Neutrophil (primary cell): ENCODE results near the gene CSRNP3.

ENCODE experiments used
- H3K27ac ChIP-seq: fragments of 200-600 bp; sonication (generic); 2 replicates; pipeline ENCODE4 v1.5.1; 2016; ENCODE audit warnings: mild to moderate bottlenecking, moderate library complexity
- H3K27me3 ChIP-seq: fragments of 200-600 bp; sonication (generic); 2 replicates; pipeline ENCODE4 v1.6.0; 2016; ENCODE audit warnings: mild to moderate bottlenecking
- H3K36me3 ChIP-seq: fragments of 200-600 bp; sonication (generic); 2 replicates; pipeline ENCODE4 v1.5.1; 2017
- H3K4me1 ChIP-seq, 2 experiments: fragments of 200-600 bp in 1 of 2; sonication (generic) in 1 of 2; 1 replicate in 1 of 2; 2 replicates in 1 of 2; pipeline versions ENCODE4 v1.5.1 to v1.6.1; 2013 to 2016; ENCODE audit warnings: low read depth in 1 of 2, low read length in 1 of 2, mild to moderate bottlenecking in 1 of 2, moderate library complexity in 1 of 2; ENCODE audit not compliant: control insufficient read depth in 1 of 2, insufficient read depth in 1 of 2
- H3K4me3 ChIP-seq, 2 experiments: fragments of 200-600 bp in 1 of 2; sonication (generic) in 1 of 2; 1 replicate in 1 of 2; 2 replicates in 1 of 2; pipeline ENCODE4 v1.5.1; 2013 to 2016; ENCODE audit warnings: low read depth in 1 of 2, low read length in 1 of 2, mild to moderate bottlenecking in 1 of 2, moderate library complexity in 1 of 2
- H3K9me3 ChIP-seq: fragments of 200-600 bp; sonication (generic); 2 replicates; pipeline ENCODE4 v1.5.1; 2016
- CTCF ChIP-seq: fragments of 200-600 bp; sonication (generic); IDR thresholded peaks from 2 replicates; pipeline ENCODE4 v1.5.1; 2016; ENCODE audit warnings: antibody characterized with exemption

CSRNP3 gene

GRCh38 chr2:165639504-165639903 lies 170.0 kb downstream of the CSRNP3 start:
- H3K9me3 ChIP-seq = no peaks in the 10 kb centered on the region
- no peak overlapping the region for H3K27ac ChIP-seq
- no peaks in the 10 kb centered on the region for H3K4me1 ChIP-seq
- H3K4me3 ChIP-seq = no peak overlapping the region
- H3K27me3 ChIP-seq = no peaks in the 10 kb centered on the region
- no peak for TF ChIP-seq CTCF
- no peaks in the 10 kb centered on the region for H3K36me3 ChIP-seq

GRCh38 chr2:165640247-165640929 lies 170.9 kb downstream of the CSRNP3 start:
- TF ChIP-seq CTCF = no peak
- Histone ChIP-seq H3K27me3 (no peaks in the 10 kb centered on the region), H3K9me3 (no peaks in the 10 kb centered on the region), H3K36me3 (no peaks in the 10 kb centered on the region), H3K4me1 (no peaks in the 10 kb centered on the region), H3K27ac (no peak overlapping the region), H3K4me3 (no peak overlapping the region)

- Histone ChIP-seq H3K4me3 (no peak overlapping the region), H3K4me1 (no peaks in the 10 kb centered on the region), H3K36me3 (no peaks in the 10 kb centered on the region), H3K27ac (no peak overlapping the region), H3K27me3 (no peaks in the 10 kb centered on the region), H3K9me3 (no peaks in the 10 kb centered on the region)
- no peak for TF ChIP-seq CTCF
Observed at GRCh38 chr2:165645930-165646831, 176.7 kb downstream of the CSRNP3 start.

GRCh38 chr2:165647409-165647808 lies 177.9 kb downstream of the CSRNP3 start:
- Histone ChIP-seq H3K27me3 (no peaks in the 10 kb centered on the region), H3K9me3 (no peaks in the 10 kb centered on the region), H3K36me3 (no peaks in the 10 kb centered on the region), H3K4me1 (no peaks in the 10 kb centered on the region), H3K4me3 (no peak overlapping the region), H3K27ac (no peak overlapping the region)
- no peak for TF ChIP-seq CTCF

- Histone ChIP-seq H3K27ac (no peak overlapping the region), H3K9me3 (no peaks in the 10 kb centered on the region), H3K36me3 (no peaks in the 10 kb centered on the region), H3K4me1 (no peaks in the 10 kb centered on the region), H3K4me3 (no peak overlapping the region), H3K27me3 (no peaks in the 10 kb centered on the region)
- no peak for TF ChIP-seq CTCF
Observed at GRCh38 chr2:165648801-165649200, 179.3 kb downstream of the CSRNP3 start.
